GM21529 (cell line): Measurements from ENCODE around the gene ATOH8.

Experiments
- ATAC-seq: cut with Tn5 transposase; IDR thresholded peaks from one replicate; pipeline ENCODE4 v1.9.1; 2021; ENCODE audit not compliant: unreplicated experiment

ATOH8 gene

GRCh38 chr2:85785027-85785822 lies 31.4 kb downstream of the ATOH8 start:
- ATAC-seq = no peak

GRCh38 chr2:85785871-85786270 lies 32.1 kb downstream of the ATOH8 start:
- ATAC-seq = no peak

GRCh38 chr2:85786444-85786843 lies 32.7 kb downstream of the ATOH8 start:
- no peak for ATAC-seq

GRCh38 chr2:85786865-85787264 lies 33.1 kb downstream of the ATOH8 start:
- no peak for ATAC-seq

GRCh38 chr2:85787282-85787980 lies 33.6 kb downstream of the ATOH8 start:
- no peak for ATAC-seq

GRCh38 chr2:85787981-85788340 lies 34.2 kb downstream of the ATOH8 start:
- ATAC-seq = no peak

- ATAC-seq = no peak
Measured at GRCh38 chr2:85788603-85789002, 34.8 kb downstream of the ATOH8 start.

GRCh38 chr2:85789271-85789670 lies 35.5 kb downstream of the ATOH8 start:
- ATAC-seq = no peak

- ATAC-seq = no peak
Measured at GRCh38 chr2:85790032-85790431, 36.2 kb downstream of the ATOH8 start.

GRCh38 chr2:85790499-85791188 lies 36.9 kb downstream of the ATOH8 start:
- ATAC-seq = no peak

GRCh38 chr2:85791704-85792565 lies 38.1 kb downstream of the ATOH8 start:
- no peak for ATAC-seq

- ATAC-seq = no peak
Measured at GRCh38 chr2:85792783-85793441, 39.1 kb downstream of the ATOH8 start.

- no peak for ATAC-seq
Measured at GRCh38 chr2:85793584-85793983, 39.8 kb downstream of the ATOH8 start.

- no peak for ATAC-seq
Measured at GRCh38 chr2:85794038-85794441, 40.2 kb downstream of the ATOH8 start.

- no peak for ATAC-seq
Measured at GRCh38 chr2:85794491-85795121, 40.8 kb downstream of the ATOH8 start.

- no peak for ATAC-seq
Measured at GRCh38 chr2:85795331-85796045, 41.7 kb downstream of the ATOH8 start.

GRCh38 chr2:85796046-85796340 lies 42.2 kb downstream of the ATOH8 start:
- no peak for ATAC-seq

- no peak for ATAC-seq
Measured at GRCh38 chr2:85796341-85797262, 42.8 kb downstream of the ATOH8 start.

- no peak for ATAC-seq
Measured at GRCh38 chr2:85797263-85797660, 43.5 kb downstream of the ATOH8 start.
